Gastrocnemius medialis (tissue), 4 donors: ENCODE measurements around the gene EVX2.

ENCODE experiments used
- CTCF ChIP-seq, 5 experiments: fragments of 450-650 bp in 3 of 5; fragments of 200-600 bp in 2 of 5; sonication (generic) in 2 of 5; IDR thresholded peaks in 4 of 5; conservative IDR thresholded peaks in 1 of 5; 1 replicate in 4 of 5; 2 replicates in 1 of 5; pipeline ENCODE4 v1.5.1; 2016 to 2019; ENCODE audit warnings: antibody characterized with exemption in 5 of 5, mild to moderate bottlenecking in 3 of 5, moderate library complexity in 3 of 5
- POLR2A ChIP-seq, 2 donors: fragments of 450-650 bp; IDR thresholded peaks; one replicate each; pipeline ENCODE4 v1.6.1; 2017; ENCODE audit warnings: antibody characterized with exemption in 2 of 2, mild to moderate bottlenecking in 2 of 2, moderate library complexity in 2 of 2

- TF ChIP-seq CTCF (IDR thresholded peaks at IDR 0.05 in 4 of 5, conservative IDR thresholded peaks at IDR 0.05 in 1 of 5) (no peak), POLR2A (IDR thresholded peaks at IDR 0.05) (no peak)
Observed at GRCh38 chr2:176079285-176079830, 4.4 kb downstream of the EVX2 start.
